Astrocyte (in vitro differentiated cells and primary cell): ENCODE measurements around the gene BBS9. TPM values are rescaled to one million over a fixed set of nuclear protein-coding genes. Genes with fewer than 3 reads are reported as not detected.

ENCODE experiments used
- DNase-seq: peaks from one replicate; pipeline ENCODE4 v3.0.0-alpha.2; 2010; ENCODE audit warnings: low read depth
- FAIRE-seq: peaks from 2 replicates; lab custom pipeline; 2011; peaks lifted over from hg19 to GRCh38; lab: Jason Lieb, UNC
- H2AFZ ChIP-seq: 2 replicates; pipeline ENCODE4 v1.6.0; 2012; ENCODE audit warnings: low read depth, low read length, inconsistent platforms
- H3K27ac ChIP-seq: 2 replicates; pipeline ENCODE4 v1.5.1; 2011; ENCODE audit warnings: low read depth, low read length, inconsistent platforms
- H3K27me3 ChIP-seq: 2 replicates; pipeline ENCODE4 v1.6.0; 2011; ENCODE audit warnings: low read length, inconsistent platforms; ENCODE audit not compliant: insufficient read depth
- H3K36me3 ChIP-seq: 2 replicates; pipeline ENCODE4 v1.5.1; 2011; ENCODE audit warnings: low read length, inconsistent platforms; ENCODE audit not compliant: insufficient read depth
- H3K4me1 ChIP-seq: 2 replicates; pipeline ENCODE4 v1.5.1; 2011; ENCODE audit warnings: low read length, inconsistent platforms; ENCODE audit not compliant: insufficient read depth
- H3K4me2 ChIP-seq: 2 replicates; pipeline ENCODE4 v1.6.0; 2012; ENCODE audit warnings: low read length, inconsistent platforms
- H3K4me3 ChIP-seq: 2 replicates; pipeline ENCODE4 v1.5.1; 2011; ENCODE audit warnings: low read depth, mild to moderate bottlenecking, low read length, inconsistent platforms; ENCODE audit not compliant: insufficient read depth
- H3K79me2 ChIP-seq: 2 replicates; pipeline ENCODE4 v1.6.0; 2012; ENCODE audit warnings: mild to moderate bottlenecking, low read length, inconsistent platforms; ENCODE audit not compliant: insufficient read depth
- H3K9ac ChIP-seq: 2 replicates; pipeline ENCODE4 v1.6.0; 2012; ENCODE audit warnings: mild to moderate bottlenecking, low read length, inconsistent platforms
- H3K9me3 ChIP-seq: 2 replicates; pipeline ENCODE4 v1.5.1; 2012; ENCODE audit warnings: low read depth, mild to moderate bottlenecking, low read length, inconsistent platforms; ENCODE audit not compliant: insufficient read depth
- H4K20me1 ChIP-seq: 2 replicates; pipeline ENCODE4 v1.6.0; 2012; ENCODE audit warnings: low read length, inconsistent platforms; ENCODE audit not compliant: insufficient read depth
- H3K27ac Mint-ChIP-seq: one replicate; pipeline ENCODE4 v1.8.0; 2021; ENCODE audit warnings: mild to moderate bottlenecking, mixed read lengths; ENCODE audit not compliant: unreplicated experiment
- H3K27me3 Mint-ChIP-seq: one replicate; pipeline ENCODE4 v1.8.0; 2021; ENCODE audit warnings: low read depth, mixed read lengths; ENCODE audit not compliant: unreplicated experiment
- H3K36me3 Mint-ChIP-seq: one replicate; pipeline ENCODE4 v1.8.0; 2021; ENCODE audit warnings: low read depth, mixed read lengths; ENCODE audit not compliant: unreplicated experiment
- H3K4me1 Mint-ChIP-seq: one replicate; pipeline ENCODE4 v1.8.0; 2021; ENCODE audit warnings: low read depth, mixed read lengths; ENCODE audit not compliant: unreplicated experiment
- H3K4me3 Mint-ChIP-seq: one replicate; pipeline ENCODE4 v1.8.0; 2021; ENCODE audit warnings: mild to moderate bottlenecking, moderate library complexity, mixed read lengths; ENCODE audit not compliant: unreplicated experiment
- H3K9me3 Mint-ChIP-seq: one replicate; pipeline ENCODE4 v1.8.0; 2021; ENCODE audit warnings: mild to moderate bottlenecking, mixed read lengths; ENCODE audit not compliant: unreplicated experiment
- EZH2 ChIP-seq: IDR thresholded peaks from 2 replicates; pipeline ENCODE4 v1.6.1; 2012; ENCODE audit warnings: mild to moderate bottlenecking, low read length, inconsistent platforms; ENCODE audit not compliant: insufficient read depth
- total RNA-seq: library from RNA; stranded (reverse); gene quantifications from 2 replicates; pipeline ENCODE4 v1.2.1, GENCODE V29; 2021
- TF ChIP-seq, protein P1 (sequence below): IDR thresholded peaks from 2 replicates; pipeline ENCODE4 v1.5.1; 2011; ENCODE audit warnings: low read depth, mild to moderate bottlenecking, inconsistent platforms, low read length, moderate library complexity; ENCODE audit not compliant: insufficient read depth

BBS9 gene
- total RNA-seq, 1 donor from 2014 or later = 25.1 TPM

DNA sequence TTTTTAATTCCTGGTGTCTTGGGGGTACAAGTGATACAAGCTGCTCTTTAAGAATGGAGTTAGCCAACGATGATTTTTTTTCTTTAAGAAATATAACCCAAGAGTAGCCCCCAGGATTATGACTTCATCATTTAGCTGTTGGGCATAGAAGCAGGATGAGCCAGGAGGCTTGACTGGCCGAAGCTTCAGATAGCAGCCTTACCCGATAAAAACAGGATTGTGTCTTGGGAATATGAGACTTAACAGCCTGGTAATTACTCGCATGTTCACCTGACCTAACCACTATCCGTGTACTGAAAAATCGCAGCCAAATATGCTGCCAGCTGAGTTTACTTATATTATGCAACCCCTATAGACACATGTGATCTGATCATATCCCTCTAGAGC is 430.0 kb downstream of the BBS9 start:
- Mint-ChIP-seq H3K4me1 (no peaks in the 10 kb centered on the region), H3K27me3 (no peaks in the 10 kb centered on the region), H3K9me3 (no peaks in the 10 kb centered on the region), H3K36me3 (no peaks in the 10 kb centered on the region), H3K4me3 (no peak overlapping the region), H3K27ac (no peak overlapping the region)
- Histone ChIP-seq H2AFZ (no peak overlapping the region), H3K27ac (no peak overlapping the region), H3K9me3 (no peaks in the 10 kb centered on the region), H4K20me1 (no peaks in the 10 kb centered on the region), H3K36me3 (no peaks in the 10 kb centered on the region), H3K4me2 (no peak overlapping the region), H3K4me3 (no peak overlapping the region), H3K27me3 (no peaks in the 10 kb centered on the region), H3K79me2 (no peaks in the 10 kb centered on the region), H3K9ac (no peak overlapping the region), H3K4me1 (no peaks in the 10 kb centered on the region)
- TF ChIP-seq EZH2 = no peak
- TF ChIP-seq, protein P1, sequence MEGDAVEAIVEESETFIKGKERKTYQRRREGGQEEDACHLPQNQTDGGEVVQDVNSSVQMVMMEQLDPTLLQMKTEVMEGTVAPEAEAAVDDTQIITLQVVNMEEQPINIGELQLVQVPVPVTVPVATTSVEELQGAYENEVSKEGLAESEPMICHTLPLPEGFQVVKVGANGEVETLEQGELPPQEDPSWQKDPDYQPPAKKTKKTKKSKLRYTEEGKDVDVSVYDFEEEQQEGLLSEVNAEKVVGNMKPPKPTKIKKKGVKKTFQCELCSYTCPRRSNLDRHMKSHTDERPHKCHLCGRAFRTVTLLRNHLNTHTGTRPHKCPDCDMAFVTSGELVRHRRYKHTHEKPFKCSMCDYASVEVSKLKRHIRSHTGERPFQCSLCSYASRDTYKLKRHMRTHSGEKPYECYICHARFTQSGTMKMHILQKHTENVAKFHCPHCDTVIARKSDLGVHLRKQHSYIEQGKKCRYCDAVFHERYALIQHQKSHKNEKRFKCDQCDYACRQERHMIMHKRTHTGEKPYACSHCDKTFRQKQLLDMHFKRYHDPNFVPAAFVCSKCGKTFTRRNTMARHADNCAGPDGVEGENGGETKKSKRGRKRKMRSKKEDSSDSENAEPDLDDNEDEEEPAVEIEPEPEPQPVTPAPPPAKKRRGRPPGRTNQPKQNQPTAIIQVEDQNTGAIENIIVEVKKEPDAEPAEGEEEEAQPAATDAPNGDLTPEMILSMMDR = no peak
- FAIRE-seq = no peak
- no peak for DNase-seq

DNA sequence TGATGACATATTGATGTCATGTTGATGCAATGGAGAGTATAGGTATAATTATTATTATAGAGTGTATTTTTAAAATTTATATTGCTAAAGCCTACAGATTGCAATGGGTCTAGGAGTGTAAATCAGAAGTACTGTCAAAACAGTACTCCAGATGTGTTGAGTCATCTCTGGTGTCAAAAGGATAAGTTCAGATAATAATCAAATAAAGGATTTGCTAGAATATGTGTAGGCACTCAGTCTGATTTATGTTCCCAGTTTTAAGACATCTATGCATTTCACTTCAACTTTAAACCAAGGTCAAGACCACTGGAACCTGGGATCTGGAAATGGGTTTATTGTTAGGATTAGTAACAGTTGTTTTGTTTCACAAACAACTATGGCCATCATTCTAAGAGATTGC is 433.6 kb downstream of the BBS9 start:
- DNase-seq = no peak
- Histone ChIP-seq H3K4me1 (no peaks in the 10 kb centered on the region), H3K4me3 (no peak overlapping the region), H3K79me2 (no peaks in the 10 kb centered on the region), H4K20me1 (no peaks in the 10 kb centered on the region), H3K4me2 (no peak overlapping the region), H3K9me3 (no peaks in the 10 kb centered on the region), H3K27ac (no peak overlapping the region), H3K36me3 (no peaks in the 10 kb centered on the region), H3K9ac (no peak overlapping the region), H3K27me3 (no peaks in the 10 kb centered on the region), H2AFZ (no peak overlapping the region)
- Mint-ChIP-seq H3K27ac (no peak overlapping the region), H3K9me3 (no peaks in the 10 kb centered on the region), H3K4me1 (no peaks in the 10 kb centered on the region), H3K27me3 (no peaks in the 10 kb centered on the region), H3K36me3 (no peaks in the 10 kb centered on the region), H3K4me3 (no peak overlapping the region)
- peak; percentile 37 for FAIRE-seq
- TF ChIP-seq, protein P1 = no peak
- TF ChIP-seq EZH2 = no peak

DNA sequence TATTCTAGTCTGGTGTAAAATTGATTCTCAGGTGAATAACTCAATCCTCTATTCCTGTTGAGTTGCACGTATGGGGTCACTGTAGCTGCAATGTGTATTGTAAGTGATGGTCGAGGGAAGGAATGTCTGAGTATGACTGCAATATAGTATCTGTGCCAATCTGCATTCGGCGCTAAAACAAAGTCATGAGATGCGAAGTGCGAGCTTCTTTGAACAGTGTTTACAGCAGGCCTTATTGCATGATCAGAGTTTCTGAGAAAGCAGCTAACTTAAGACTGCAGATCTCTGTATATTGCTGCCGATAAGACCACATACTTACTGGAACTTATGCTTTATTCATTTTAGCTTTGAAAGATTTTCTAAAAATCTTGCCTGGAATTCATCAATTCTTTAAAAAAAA is 434.3 kb downstream of the BBS9 start:
- H3K27me3 ChIP-seq = no peaks in the 10 kb centered on the region
- Mint-ChIP-seq H3K27me3 (no peaks in the 10 kb centered on the region), H3K9me3 (no peaks in the 10 kb centered on the region), H3K4me1 (no peaks in the 10 kb centered on the region), H3K36me3 (no peaks in the 10 kb centered on the region), H3K27ac (no peak overlapping the region), H3K4me3 (no peak overlapping the region)
- H4K20me1 ChIP-seq = no peaks in the 10 kb centered on the region
- no peaks in the 10 kb centered on the region for H3K79me2 ChIP-seq
- no peak overlapping the region for H3K4me2 ChIP-seq
- FAIRE-seq (no peak), DNase-seq (no peak)
- no peak overlapping the region for H3K27ac ChIP-seq
- H3K4me1 ChIP-seq = no peaks in the 10 kb centered on the region
- no peak overlapping the region for H2AFZ ChIP-seq
- no peak overlapping the region for H3K9ac ChIP-seq
- no peaks in the 10 kb centered on the region for H3K36me3 ChIP-seq
- no peak overlapping the region for H3K4me3 ChIP-seq
- H3K9me3 ChIP-seq = no peaks in the 10 kb centered on the region
- TF ChIP-seq EZH2 = no peak
- TF ChIP-seq, protein P1 = no peak
